ENCODE measurements around the gene EPN3. TPM values are rescaled to one million over a fixed set of nuclear protein-coding genes. Genes with fewer than 3 reads are reported as not detected.

Gene EPN3
- total RNA-seq, 4 donors from 2014 or later, result not detected

GRCh38 chr17:50593321-50593720 is 60.8 kb downstream of the EPN3 start:
- no peak overlapping the region for H3K4me3 ChIP-seq
- no peaks in the 10 kb centered on the region for H3K36me3 ChIP-seq
- H3K27me3 ChIP-seq, result no peaks in the 10 kb centered on the region
- DNase-seq (ENCODE audit: extremely low spot score), result no peak
- peaks cover 19 to 25% (median 22%) of the 10 kb centered on the region in 4 donors for H3K4me1 ChIP-seq
- intact Hi-C loops (cut with DNase I), result no loop called here
- TF ChIP-seq POLR2AphosphoS5 (IDR thresholded peaks at IDR 0.05) (no peak), CTCF (IDR thresholded peaks at IDR 0.05) (no peak), POLR2A (IDR thresholded peaks at IDR 0.05; ENCODE audit: low read depth) (no peak), EP300 (IDR thresholded peaks at IDR 0.05) (no peak)
- WGBS, result 61% methylated on average over 6 of the region's 10 CpGs
- no peaks in the 10 kb centered on the region for H3K9me3 ChIP-seq
- no peak overlapping the region for H3K27ac ChIP-seq (replicated peaks in 1 of 4)

Other genes with a start within 250 kb of the EPN3 start
- 10 to 100 TPM; 12.8 to 29.8 (median 26.0) TPM for gene XYLT2, start 186.6 kb upstream of the EPN3 start, total RNA-seq
- gene MRPL27, start 159.6 kb upstream of the EPN3 start, total RNA-seq, result 10 to 100 TPM; 33.6 to 58.8 (median 48.1) TPM
- gene EME1, start 159.5 kb upstream of the EPN3 start, total RNA-seq, result not detected
- gene LRRC59, start 135.2 kb upstream of the EPN3 start, total RNA-seq, result 10 to 100 TPM; 41.1 to 68.1 (median 62.1) TPM
- 1 to 10 TPM; 6.0 to 9.6 (median 8.1) TPM for gene ACSF2, start 106.5 kb upstream of the EPN3 start, total RNA-seq
- gene CHAD, start 63.9 kb upstream of the EPN3 start, total RNA-seq, result not detected
- 10 to 100 TPM; 12.9 to 24.6 (median 16.1) TPM for gene RSAD1, start 53.9 kb upstream of the EPN3 start, total RNA-seq
- 1 to 10 TPM in 2 of 4 donors, under 1 TPM in 1, not detected in 1; 0.33 to 1.6 (median 1.2) TPM for gene MYCBPAP, start 24.3 kb upstream of the EPN3 start, total RNA-seq
- 10 to 100 TPM; 44.1 to 64.4 (median 54.6) TPM for gene SPATA20, start 14.4 kb downstream of the EPN3 start, total RNA-seq
- under 1 TPM in 3 of 4 donors, not detected in 1; 0.39 to 0.63 (median 0.50) TPM for gene CACNA1G, start 28.0 kb downstream of the EPN3 start, total RNA-seq
- 1 to 10 TPM in 3 of 4 donors, under 1 TPM in 1; 0.50 to 2.9 (median 1.9) TPM for gene ABCC3, start 102.1 kb downstream of the EPN3 start, total RNA-seq
- gene ANKRD40, start 175.2 kb downstream of the EPN3 start, total RNA-seq, result 10 to 100 TPM; 73.1 to 96.2 (median 87.4) TPM
- 10 to 100 TPM; 28.8 to 65.6 (median 38.9) TPM for gene LUC7L3, start 186.9 kb downstream of the EPN3 start, total RNA-seq
- under 1 TPM in 1 of 4 donors, not detected in 3; 0.11 TPM for gene ANKRD40CL, start 234.8 kb downstream of the EPN3 start, total RNA-seq